Measurements from ENCODE around the gene TXNL4A. TPM values are rescaled to one million over a fixed set of nuclear protein-coding genes. Genes with fewer than 3 reads are reported as not detected.
"Not testable (repeated sequence)": the region's sequence is repeated elsewhere in the genome, so short reads cannot be mapped to it uniquely, and the experiment has no call there.

The TXNL4A gene
- total RNA-seq, 1 experiment from 2014 or later: 416 TPM

GRCh38 chr18:80012714-80013113 is 24.4 kb upstream of the TXNL4A start:
- H3K27me3 ChIP-seq (ENCODE audit: control insufficient read depth, insufficient read depth, low read length): no peaks in the 10 kb centered on the region
- intact Hi-C loops (cut with micrococcal nuclease; ENCODE audit: unreplicated experiment) (no loop called here), in situ Hi-C loops (cut with HindIII; ENCODE audit: low pct_unique_long_range_greater_than_20kb, low sequenced_read_pairs) (no loop called here)
- H3K9me3 ChIP-seq (ENCODE audit: control insufficient read depth, insufficient read depth, low read depth, low read length): no peaks in the 10 kb centered on the region
- ChIA-PET CTCF (no interaction called here), POLR2A (no interaction called here)
- no TSS peak for BruUV-seq (replicated peaks)
- no peak overlapping the region for H3K4me3 ChIP-seq (ENCODE audit: low read depth in 2 of 2, low read length in 2 of 2)
- DNase-seq (ENCODE audit: low read depth, low spot score) (no peak), ATAC-seq (no peak)
- TF ChIP-seq POLR2AphosphoS5 (IDR thresholded peaks at IDR 0.05; ENCODE audit: low read depth, low read length) (no peak), TCF7L2 (IDR thresholded peaks at IDR 0.05; ENCODE audit: low read depth, low read length) (no peak), CTCF (IDR thresholded peaks at IDR 0.05) (no peak), REST (IDR thresholded peaks at IDR 0.05; ENCODE audit: insufficient read depth in 1 of 2, low read depth in 2 of 2, low read length in 1 of 2) (no peak), SIN3A (IDR thresholded peaks at IDR 0.05; ENCODE audit: borderline replicate concordance, insufficient read depth, low read depth, low read length) (no peak)
- H3K27ac ChIP-seq (ENCODE audit: low read length): no peak overlapping the region
- no peaks in the 10 kb centered on the region for H3K36me3 ChIP-seq (ENCODE audit: control insufficient read depth, insufficient read depth, low read length)
- H3K4me1 ChIP-seq (ENCODE audit: control insufficient read depth, insufficient read depth, low read length): peaks cover 6% of the 10 kb centered on the region; the same call in 1 of the 2 replicates

GRCh38 chr18:80011496-80012137 is 23.3 kb upstream of the TXNL4A start:
- H3K9me3 ChIP-seq (ENCODE audit: control insufficient read depth, insufficient read depth, low read depth, low read length); intact Hi-C loops (cut with micrococcal nuclease; ENCODE audit: unreplicated experiment); ATAC-seq; BruUV-seq (replicated peaks); H3K4me3 ChIP-seq (ENCODE audit: low read depth in 2 of 2, low read length in 2 of 2); POLR2A ChIA-PET; DNase-seq (ENCODE audit: low read depth, low spot score); H3K27me3 ChIP-seq (ENCODE audit: control insufficient read depth, insufficient read depth, low read length); H3K36me3 ChIP-seq (ENCODE audit: control insufficient read depth, insufficient read depth, low read length); in situ Hi-C loops (cut with HindIII; ENCODE audit: low pct_unique_long_range_greater_than_20kb, low sequenced_read_pairs); H3K4me1 ChIP-seq (ENCODE audit: control insufficient read depth, insufficient read depth, low read length); H3K27ac ChIP-seq (ENCODE audit: low read length); CTCF ChIA-PET: not testable (repeated sequence)

GRCh38 chr18:80010551-80010906 is 22.2 kb upstream of the TXNL4A start:
- Histone ChIP-seq H3K36me3 (ENCODE audit: control insufficient read depth, insufficient read depth, low read length) (no peaks in the 10 kb centered on the region), H3K27ac (ENCODE audit: low read length) (0 out of 2 replicates have a peak overlapping the region, but pooled peaks have one; percentile 12), H3K9me3 (ENCODE audit: control insufficient read depth, insufficient read depth, low read depth, low read length) (no peaks in the 10 kb centered on the region), H3K4me1 (ENCODE audit: control insufficient read depth, insufficient read depth, low read length) (peaks cover 6% of the 10 kb centered on the region; the same call in 1 of the 2 replicates), H3K27me3 (ENCODE audit: control insufficient read depth, insufficient read depth, low read length) (no peaks in the 10 kb centered on the region), H3K4me3 (ENCODE audit: low read depth in 2 of 2, low read length in 2 of 2) (no peak overlapping the region)
- DNase-seq (ENCODE audit: low read depth, low spot score) (no peak), ATAC-seq (peak; percentile 50)
- in situ Hi-C loops (cut with HindIII; ENCODE audit: low pct_unique_long_range_greater_than_20kb, low sequenced_read_pairs): no loop called here
- no TSS peak for BruUV-seq (replicated peaks)
- ChIA-PET POLR2A (no interaction called here), CTCF (interaction anchor here (0.6 kb wide), 1 partner anchor 18 kb away, joined by 7 read pairs; no protein-coding TSS in a partner anchor)
- intact Hi-C loops (cut with micrococcal nuclease; ENCODE audit: unreplicated experiment): no loop called here
- TF ChIP-seq TCF7L2 (IDR thresholded peaks at IDR 0.05; ENCODE audit: low read depth, low read length): no peak
